NCI-H1417 (cell line): ENCODE data around the gene KIAA1671.
"Not testable (repeated sequence)": the region's sequence is repeated elsewhere in the genome, so short reads cannot be mapped to it uniquely, and the experiment has no call there.

Experiments
- DNase-seq, 3 experiments: peaks; one replicate each; lab custom pipeline; 2025; lab: John Stamatoyannopoulos, UW

Gene KIAA1671

GRCh38 chr22:24951942-24952836 lies at the start of gene KIAA1671:
TSS of gene KIAA1671 (plus strand) at chr22:24952716. CDS start at chr22:25028000, 75,284 bp downstream.
- DNase-seq: peak; percentile 76 to 88 (median 81)

DNA sequence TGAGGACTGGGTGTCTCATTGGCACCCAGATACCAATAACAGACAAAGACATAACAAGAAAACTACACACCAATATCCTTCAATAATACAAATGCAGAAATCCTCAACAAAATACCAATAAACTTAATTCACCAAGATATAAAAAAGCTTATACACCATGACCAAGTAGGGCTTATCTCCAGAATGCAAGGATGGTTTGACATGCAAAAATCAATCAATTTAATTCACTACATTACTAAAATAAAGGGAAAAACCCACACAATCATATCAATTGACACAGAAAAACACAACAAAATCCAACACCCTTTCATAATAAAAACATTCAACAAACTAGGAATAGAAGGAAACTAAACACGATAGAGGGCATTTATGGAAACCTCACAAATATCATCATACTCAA lies 46.6 kb upstream of the KIAA1671 start:
- DNase-seq: no peak

DNA sequence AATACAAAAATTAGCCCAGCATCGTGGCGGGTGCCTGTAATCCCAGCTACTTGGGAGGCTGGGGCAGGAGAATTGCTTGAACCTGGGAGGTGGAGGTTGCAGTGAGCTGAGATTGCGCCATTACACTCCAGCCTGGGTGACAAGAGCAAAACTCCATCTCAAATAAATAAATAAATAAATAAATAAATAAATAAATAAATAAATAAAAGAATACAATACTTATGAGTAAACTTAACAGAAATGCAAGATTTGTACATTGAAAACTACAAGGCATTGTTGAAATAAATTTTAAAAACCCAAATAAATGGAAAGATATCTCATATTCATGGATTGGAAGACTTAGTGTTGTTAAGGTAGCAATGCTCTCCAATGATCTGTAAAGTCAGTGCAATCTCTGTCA lies 45.4 kb upstream of the KIAA1671 start:
- DNase-seq: not testable (repeated sequence)

DNA sequence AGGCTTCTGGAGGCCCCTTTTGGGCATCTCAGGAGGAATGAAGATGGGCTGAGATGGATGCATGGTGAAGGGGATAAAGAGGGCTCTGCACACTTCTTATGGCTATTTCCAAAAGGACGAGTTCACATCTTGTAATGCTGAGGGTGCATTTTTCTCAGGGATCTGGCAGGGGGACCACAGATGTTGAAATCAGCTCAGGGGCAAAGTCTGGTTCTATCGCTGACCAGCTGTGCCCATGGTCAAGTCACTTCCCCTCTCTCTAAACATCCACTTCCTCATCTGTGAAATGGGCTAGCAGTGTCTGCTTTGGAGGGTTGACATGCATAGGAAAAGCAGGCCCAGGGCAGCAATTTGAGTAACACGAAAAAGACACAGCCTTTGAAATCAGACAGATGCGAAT lies 32.5 kb upstream of the KIAA1671 start:
- DNase-seq: no peak

GRCh38 chr22:24925586-24926427 lies 26.7 kb upstream of the KIAA1671 start:
- no peak for DNase-seq

GRCh38 chr22:24926428-24926725 lies 26.1 kb upstream of the KIAA1671 start:
- no peak for DNase-seq

DNA sequence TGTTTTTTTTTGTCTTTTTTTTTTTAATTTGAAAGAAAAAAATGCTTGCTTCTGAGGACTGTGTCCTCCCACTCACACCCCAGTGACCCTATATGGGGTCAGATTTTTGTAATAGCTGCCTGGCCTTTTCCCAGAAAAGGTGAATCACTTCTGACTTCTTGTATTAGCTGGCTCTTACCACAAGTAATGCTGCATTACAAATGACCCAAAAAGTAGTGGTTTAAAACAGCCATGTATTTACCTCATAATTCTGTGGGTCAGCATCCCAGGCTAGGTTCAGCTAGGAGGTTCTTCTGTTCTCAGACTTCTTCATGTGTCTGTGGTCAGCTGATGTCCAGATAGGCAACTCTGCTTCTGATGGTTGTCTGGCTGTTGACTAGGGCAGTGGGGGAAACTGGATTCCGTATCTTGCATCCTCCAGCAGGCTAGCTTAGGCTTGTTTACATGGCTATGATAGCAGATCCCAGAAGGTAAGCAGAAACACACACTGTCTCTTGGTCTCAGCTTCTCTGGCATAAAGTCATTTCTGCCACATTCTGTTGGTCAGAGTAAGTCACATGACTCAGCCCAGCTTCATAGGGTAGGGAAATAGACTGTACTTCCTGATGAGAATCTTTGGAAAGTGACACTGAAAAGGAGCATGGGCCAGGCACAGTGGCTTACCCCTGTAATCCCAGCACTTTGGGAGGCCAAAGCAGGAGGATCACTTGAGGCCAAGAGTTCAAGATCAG lies 25.5 kb upstream of the KIAA1671 start:
- DNase-seq: no peak

DNA sequence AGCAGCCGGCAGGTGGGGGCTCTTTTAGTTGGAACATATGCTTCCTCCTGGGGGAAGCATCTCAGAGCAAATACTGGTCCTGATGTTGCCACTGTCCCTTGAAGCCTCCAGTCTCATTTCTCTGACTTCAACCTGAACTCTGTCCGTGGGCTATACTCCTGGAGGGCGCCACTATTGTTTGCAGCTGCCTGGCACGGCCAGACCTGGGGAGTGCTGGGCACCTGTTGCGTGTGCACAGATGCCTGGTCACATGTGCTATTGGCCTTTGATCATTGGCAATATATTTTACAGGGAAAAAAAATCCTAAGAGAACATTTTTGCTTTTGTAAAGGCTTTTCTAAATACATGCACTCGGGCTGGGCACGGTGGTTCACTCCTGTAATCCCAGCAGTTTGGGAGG lies 24.2 kb upstream of the KIAA1671 start:
- no peak for DNase-seq

DNA sequence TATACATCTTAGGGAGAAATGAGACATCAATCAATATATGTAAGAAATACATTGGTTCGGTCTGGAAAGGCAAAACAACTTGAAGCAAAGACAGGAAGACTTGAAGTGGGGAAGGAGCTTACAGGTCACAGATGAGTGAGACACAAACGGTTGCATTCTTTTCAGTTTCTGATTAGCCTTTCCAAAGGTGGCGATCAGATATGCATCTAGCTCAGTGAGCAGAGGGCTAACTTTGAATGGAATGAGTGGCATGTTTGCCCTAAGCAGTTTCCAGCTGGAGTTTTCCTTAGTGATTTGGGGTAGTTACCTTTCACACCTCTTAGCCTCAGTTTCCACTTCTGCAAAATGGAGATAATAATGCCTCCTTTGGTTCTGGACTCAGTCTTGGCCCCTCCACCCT lies 21.8 kb upstream of the KIAA1671 start:
- DNase-seq: no peak

DNA sequence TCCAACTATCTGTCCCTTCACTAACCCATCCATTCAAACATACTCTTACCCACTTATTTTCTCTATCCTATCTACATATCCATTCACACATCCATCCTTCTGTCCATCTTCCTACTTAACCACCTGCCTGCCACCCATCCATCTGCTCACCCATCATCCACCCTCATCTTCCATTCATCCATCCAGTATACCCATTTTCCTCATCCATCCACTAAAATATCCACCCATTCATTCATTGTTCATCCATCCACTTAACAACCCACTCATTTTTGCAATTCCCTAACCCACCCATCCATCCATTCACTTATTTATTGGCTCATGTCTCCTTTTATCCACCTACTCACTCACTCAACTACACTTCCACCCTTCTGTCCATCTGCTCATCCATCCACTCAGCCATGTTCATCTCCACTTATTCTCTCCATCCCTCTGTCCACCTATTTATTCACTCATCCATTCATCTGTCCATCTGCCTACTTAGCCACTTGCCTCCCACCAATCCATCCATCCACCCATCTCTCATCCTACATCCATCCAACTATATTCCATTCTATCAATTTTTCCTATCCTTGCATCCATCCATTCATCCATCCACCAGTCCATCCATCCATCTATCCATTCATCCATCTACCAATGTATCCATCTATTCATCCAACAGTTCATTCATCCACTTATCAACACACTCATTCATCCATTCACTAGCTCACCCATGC lies 16.6 kb upstream of the KIAA1671 start:
- DNase-seq: no peak

GRCh38 chr22:24937114-24937513 lies 15.4 kb upstream of the KIAA1671 start:
- DNase-seq: peak in 1 of 3 experiments; percentile 15

- peak; percentile 8 to 61 (median 34) for DNase-seq
Measured at GRCh38 chr22:24938741-24939341, 13.7 kb upstream of the KIAA1671 start.

- no peak for DNase-seq
Measured at GRCh38 chr22:24942301-24942700, 10.2 kb upstream of the KIAA1671 start.

DNA sequence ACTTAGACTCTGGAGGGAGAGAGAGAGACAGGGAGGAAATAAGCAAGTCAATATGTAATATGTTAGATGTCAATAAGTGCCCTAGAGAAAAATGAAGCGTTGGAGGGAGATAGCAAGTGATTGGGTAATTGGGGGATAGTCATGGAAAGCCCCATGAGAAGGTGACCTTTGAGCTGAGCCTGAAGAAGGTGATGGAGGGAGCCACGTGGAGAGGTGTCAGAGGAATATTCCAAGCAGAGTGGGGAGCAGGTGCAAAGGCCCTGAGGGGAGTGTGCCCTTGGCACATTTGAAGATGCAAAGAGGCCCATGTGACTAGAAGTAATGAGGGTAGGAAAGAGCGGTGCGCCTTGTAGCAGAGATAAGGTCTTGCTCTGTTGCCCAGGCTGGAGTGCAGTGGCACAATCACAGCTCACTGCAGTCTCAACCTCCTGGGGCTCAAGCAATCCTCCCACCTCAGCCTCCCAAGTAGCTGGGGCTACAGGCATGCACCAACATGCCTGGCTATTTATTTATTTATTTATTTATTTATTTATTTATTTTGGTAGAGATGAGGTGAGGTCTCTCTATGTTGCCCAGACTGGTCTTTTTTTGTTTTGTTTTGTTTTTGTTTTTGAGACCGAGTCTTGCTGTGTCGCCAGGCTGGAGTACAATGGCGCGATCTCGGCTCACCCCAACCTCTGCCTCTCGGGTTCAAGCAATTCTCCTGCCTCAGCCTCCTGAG lies 8.1 kb upstream of the KIAA1671 start:
- DNase-seq: no peak

- no peak for DNase-seq
Measured at GRCh38 chr22:24945430-24945829, 7.1 kb upstream of the KIAA1671 start.

DNA sequence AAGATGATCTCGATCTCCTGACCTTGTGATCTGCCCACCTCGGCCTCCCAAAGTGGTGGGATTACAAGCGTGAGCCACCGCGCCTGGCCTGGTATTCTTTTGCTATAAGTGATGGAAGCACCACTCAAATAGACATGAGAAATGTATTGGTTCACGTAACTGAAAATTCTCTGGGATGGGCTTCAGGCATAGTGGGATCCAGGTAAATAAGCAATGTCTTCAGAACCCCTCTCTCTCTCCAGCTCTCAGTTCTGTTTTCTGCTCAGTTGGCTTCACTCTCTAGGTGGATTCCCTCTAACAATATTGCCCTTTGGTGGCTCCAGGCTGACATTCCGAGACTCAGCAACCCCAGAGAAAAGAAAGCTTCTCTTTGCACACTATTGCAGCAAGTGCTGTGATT lies 5.1 kb upstream of the KIAA1671 start:
- DNase-seq: no peak

- no peak for DNase-seq
Measured at GRCh38 chr22:24947881-24948280, 4.6 kb upstream of the KIAA1671 start.

DNA sequence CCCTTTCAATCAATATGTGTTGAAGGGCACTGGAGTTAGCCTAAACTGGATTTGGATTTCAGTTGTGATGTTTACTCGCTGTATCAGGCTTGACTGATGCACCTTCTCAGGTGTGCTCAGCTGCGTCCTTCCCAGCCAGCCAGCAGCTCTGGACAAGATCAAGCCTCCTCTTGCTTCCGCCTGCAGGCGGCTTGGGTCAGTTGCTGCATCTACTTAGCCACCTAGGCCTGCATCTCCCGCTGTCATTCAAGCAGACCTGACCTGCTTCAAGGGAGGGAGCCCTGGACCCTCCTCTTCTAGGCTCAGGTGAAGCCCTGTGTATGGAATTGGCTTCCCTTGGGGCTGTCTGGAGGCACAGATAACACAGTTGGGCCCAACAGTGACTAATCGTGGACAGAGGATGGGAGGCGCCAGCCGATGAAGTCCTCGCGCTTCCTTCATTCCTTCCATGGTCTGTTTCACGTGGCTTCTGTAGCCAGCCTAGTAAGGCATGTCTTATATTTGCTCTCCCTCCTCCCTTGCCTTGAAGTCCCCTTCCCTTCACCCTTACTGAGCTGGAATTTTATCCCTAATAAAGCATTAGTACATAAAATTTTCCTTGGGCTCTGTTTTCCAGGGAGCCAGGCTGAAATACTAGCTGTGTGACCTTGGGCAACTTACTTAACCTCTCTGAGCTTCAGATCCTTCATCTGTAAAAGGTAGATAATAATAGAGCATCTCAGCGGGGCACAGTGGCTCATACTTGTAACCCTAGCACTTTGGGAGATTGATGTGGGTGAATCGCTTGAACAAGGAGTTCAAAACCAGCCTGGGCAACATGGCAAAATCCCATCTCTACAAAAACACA lies 3.9 kb upstream of the KIAA1671 start:
- DNase-seq: no peak

GRCh38 chr22:24950272-24950902 lies 2.1 kb upstream of the KIAA1671 start:
- DNase-seq: no peak
